IPS-11a (cell line): ENCODE results near the gene S100PBP.
"Not testable (repeated sequence)": the region's sequence is repeated elsewhere in the genome, so short reads cannot be mapped to it uniquely, and the experiment has no call there.

ENCODE experiments used
- H3K4me3 ChIP-seq: one replicate; pipeline ENCODE4 v1.5.1; 2013; ENCODE audit warnings: low read depth, low read length, control low read depth

S100PBP gene

GRCh38 chr1:32898056-32898455 lies 80.6 kb downstream of the S100PBP start:
- H3K4me3 ChIP-seq = no peak overlapping the region

- H3K4me3 ChIP-seq = no peak overlapping the region
Observed at GRCh38 chr1:32898958-32899357, 81.5 kb downstream of the S100PBP start.

GRCh38 chr1:32899586-32900296 lies 82.3 kb downstream of the S100PBP start:
- no peak overlapping the region for H3K4me3 ChIP-seq

- peak overlapping the region; percentile 39 for H3K4me3 ChIP-seq
Observed at GRCh38 chr1:32900371-32900955, 83.0 kb downstream of the S100PBP start.

- H3K4me3 ChIP-seq = peak within 1 kb of the TSS; percentile 39
Observed at GRCh38 chr1:32900956-32901822, 83.7 kb downstream of the S100PBP start, which contains the start of gene TMEM54. Gene TMEM54, minus strand, starts transcription at chr1:32901389. Its CDS starts 151 bp downstream, at chr1:32901238.

GRCh38 chr1:32901823-32902534 lies 84.5 kb downstream of the S100PBP start:
- peak overlapping the region; percentile 31 for H3K4me3 ChIP-seq

- H3K4me3 ChIP-seq = no peak overlapping the region
Observed at GRCh38 chr1:32902535-32902920, 85.1 kb downstream of the S100PBP start.

GRCh38 chr1:32903991-32904785 lies 86.7 kb downstream of the S100PBP start:
- no peak overlapping the region for H3K4me3 ChIP-seq

GRCh38 chr1:32904797-32905196 lies 87.3 kb downstream of the S100PBP start:
- H3K4me3 ChIP-seq = no peak overlapping the region

- H3K4me3 ChIP-seq = not testable (repeated sequence)
Observed at GRCh38 chr1:32905588-32905987, 88.1 kb downstream of the S100PBP start.

- H3K4me3 ChIP-seq = no peak overlapping the region
Observed at GRCh38 chr1:32906654-32907053, 89.2 kb downstream of the S100PBP start.

- H3K4me3 ChIP-seq = no peak overlapping the region
Observed at GRCh38 chr1:32907435-32907834, 90.0 kb downstream of the S100PBP start.
